ENCODE measurements around the gene AMOT.

Gene AMOT

GRCh38 chrX:112736310-112736709 lies 104.3 kb downstream of the AMOT start:
- DNase-seq, result no peak

DNA sequence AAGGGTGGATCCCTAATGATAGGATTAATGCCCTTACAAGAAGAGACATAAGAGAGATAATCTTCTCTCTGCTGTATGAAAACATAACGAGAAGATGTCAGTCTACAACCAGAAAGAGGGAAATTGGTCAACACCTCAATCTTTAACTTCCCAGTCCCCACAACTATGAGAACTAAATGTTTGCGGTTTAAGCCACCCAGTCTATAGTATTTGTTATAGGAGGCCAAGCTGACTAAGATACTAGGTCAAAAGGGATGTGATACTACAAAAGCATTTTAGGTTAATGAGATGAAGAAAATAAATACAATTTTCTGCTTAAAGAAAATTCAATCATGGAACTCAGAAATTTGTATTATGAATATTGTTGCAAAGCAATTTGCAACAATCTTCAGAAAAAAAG lies 105.5 kb downstream of the AMOT start:
- DNase-seq, result no peak

GRCh38 chrX:112734290-112734689 lies 106.3 kb downstream of the AMOT start:
- no peak for DNase-seq

DNA sequence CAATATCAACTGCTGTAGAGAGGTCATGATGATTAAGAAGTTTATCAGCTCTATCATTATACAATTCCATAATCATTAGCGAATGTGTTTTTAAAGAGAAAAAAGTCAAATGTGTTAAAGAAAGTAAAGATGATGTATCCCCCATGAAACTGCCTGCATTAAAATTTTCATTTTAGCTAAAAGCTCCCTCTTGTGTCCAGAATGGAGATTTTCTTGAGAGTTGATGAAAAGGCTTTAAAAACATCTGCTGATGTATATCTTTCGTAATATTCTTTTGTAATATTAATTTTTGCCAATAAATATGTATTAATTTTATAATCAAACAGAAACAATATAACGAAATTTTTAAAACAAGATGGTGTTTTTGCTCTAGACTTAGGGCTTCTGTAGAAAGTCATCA lies 108.8 kb downstream of the AMOT start:
- DNase-seq, result no peak

All from NCI-H1436 treated with DMSO at 0.1 percent for 48 hours (cell line).